ENCODE data around the gene PAPOLA.

PAPOLA gene

DNA sequence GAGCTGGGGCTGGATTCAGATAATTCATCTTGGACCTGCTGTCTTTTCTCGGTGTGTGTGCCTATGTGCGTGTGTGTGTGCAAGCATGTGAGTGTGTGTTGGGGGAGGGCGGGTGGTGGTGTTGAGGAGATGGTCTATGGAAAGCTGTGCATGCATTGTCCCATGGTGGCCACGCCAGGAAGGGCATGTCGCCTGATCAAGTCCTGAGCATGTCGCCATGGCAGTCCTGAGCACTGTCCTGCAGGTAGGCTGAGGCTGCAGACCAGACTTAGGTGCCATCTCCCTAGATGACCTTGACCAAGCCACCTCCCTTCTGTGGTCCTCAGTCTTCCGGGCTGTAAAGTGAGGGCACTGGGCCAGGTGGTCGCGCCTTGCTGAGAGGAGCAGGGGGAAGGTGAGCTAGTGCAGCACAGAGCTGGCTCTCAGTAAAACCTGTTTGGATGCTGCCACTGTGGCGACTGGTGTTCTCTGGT is 81.4 kb downstream of the PAPOLA start:
- DNase-seq (ENCODE audit: low read depth) = no peak
- TF ChIP-seq, protein P1, sequence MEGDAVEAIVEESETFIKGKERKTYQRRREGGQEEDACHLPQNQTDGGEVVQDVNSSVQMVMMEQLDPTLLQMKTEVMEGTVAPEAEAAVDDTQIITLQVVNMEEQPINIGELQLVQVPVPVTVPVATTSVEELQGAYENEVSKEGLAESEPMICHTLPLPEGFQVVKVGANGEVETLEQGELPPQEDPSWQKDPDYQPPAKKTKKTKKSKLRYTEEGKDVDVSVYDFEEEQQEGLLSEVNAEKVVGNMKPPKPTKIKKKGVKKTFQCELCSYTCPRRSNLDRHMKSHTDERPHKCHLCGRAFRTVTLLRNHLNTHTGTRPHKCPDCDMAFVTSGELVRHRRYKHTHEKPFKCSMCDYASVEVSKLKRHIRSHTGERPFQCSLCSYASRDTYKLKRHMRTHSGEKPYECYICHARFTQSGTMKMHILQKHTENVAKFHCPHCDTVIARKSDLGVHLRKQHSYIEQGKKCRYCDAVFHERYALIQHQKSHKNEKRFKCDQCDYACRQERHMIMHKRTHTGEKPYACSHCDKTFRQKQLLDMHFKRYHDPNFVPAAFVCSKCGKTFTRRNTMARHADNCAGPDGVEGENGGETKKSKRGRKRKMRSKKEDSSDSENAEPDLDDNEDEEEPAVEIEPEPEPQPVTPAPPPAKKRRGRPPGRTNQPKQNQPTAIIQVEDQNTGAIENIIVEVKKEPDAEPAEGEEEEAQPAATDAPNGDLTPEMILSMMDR (IDR thresholded peaks at IDR 0.05; ENCODE audit: insufficient read depth, low read depth, low read length, missing control alignments) = no peak
- no peak overlapping the region for H3K4me3 ChIP-seq (ENCODE audit: low read length)

DNA sequence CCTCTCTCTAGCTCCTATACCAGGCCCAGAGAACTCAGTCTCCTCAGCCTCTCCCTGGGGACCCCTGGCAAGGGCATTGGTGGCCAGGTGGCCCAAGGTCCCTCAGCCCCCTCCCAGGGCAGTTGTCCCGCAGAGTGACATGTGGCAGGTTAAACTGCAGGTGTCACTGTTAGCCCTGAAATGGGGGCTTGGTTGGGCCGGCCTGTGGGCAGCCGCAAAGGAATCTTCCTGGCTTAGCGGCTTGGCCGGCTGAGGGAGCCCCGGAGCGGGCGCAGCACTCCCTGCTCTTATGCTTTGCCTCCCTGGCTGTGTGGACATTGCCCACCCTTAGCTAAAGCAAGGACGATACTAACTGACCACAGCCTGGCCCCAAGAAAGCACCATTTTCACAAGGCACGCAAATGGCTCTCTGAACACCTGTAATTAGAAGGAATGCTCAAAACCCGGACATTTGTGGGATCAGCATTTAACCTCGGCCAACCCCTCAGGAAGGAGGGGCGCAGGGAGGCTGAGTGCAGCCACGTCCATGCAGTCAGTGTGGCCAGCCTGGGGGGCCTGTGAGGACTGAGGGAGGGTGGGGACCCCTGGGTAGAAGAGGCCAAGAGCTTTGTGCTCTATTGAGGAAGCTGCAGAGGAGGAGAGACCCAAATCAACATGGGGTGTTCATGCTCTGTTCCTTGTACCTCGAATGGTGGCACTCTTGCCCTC is 82.2 kb downstream of the PAPOLA start:
- H3K4me3 ChIP-seq (ENCODE audit: low read length) = no peak overlapping the region
- DNase-seq (ENCODE audit: low read depth) = peak; percentile 35
- TF ChIP-seq, protein P1 (IDR thresholded peaks at IDR 0.05; ENCODE audit: insufficient read depth, low read depth, low read length, missing control alignments) = peak; percentile 39

DNA sequence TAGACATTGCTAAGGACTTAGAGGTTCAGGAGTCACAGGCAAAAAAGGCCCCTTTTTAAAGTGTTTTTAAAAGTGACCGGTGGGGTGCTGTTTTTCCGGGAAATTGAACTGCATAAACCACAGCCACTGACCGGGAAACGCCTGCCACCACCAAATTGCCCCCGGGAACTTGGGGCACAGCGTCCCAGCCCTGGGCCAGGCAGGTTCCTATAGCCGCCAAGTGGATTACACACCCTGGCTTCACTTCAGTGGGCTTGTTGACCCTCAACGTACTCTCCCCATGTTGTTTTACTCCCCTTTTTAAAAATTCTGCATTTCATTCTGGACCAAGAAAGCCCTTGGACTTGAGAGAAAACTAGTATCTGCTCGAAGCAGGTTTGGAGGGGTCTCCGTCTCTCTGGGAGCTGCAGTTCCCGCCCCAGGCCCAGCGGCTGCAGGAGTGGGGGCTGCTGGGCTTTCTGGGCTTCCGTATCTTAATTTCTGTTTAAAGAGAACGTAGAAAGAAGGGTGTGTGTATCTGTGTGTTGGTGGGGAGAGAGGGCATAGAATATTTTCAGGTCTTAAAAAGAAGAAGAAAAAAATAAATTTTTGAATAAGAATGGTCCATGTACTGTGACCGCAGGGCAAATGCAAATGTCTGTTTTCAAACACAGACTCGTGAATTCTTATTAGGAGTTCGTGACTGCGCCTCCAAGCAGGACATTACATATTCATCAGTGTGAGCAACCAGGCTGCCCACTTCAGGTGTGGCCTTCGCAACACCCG is 82.9 kb downstream of the PAPOLA start:
- TF ChIP-seq, protein P1 (IDR thresholded peaks at IDR 0.05; ENCODE audit: insufficient read depth, low read depth, low read length, missing control alignments) = no peak
- no peak for DNase-seq (ENCODE audit: low read depth)

DNA sequence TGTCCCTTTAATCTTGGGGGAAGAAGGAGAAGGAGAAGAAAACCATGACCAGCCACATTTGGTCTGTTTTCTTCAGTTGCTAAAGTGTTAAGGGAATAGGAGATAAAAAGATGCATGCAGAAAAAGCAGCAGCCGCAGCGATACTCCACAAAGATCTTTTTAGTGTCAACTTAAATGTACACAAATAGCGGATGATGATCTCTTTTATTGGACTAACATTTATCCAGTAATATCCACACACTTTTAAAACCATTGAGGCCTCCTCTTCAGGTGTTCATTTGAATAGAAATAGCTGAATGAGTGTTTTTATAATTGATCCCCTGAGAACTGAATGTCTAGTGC is 83.5 kb downstream of the PAPOLA start:
- no peak overlapping the region for H3K4me3 ChIP-seq (ENCODE audit: low read length)
- TF ChIP-seq, protein P1 (IDR thresholded peaks at IDR 0.05; ENCODE audit: insufficient read depth, low read depth, low read length, missing control alignments) = no peak
- no peak for DNase-seq (ENCODE audit: low read depth)

More for the DNA sequence above, 82.9 kb downstream of the PAPOLA start:
- H3K4me3 ChIP-seq (ENCODE audit: low read length) = no peak overlapping the region

DNA sequence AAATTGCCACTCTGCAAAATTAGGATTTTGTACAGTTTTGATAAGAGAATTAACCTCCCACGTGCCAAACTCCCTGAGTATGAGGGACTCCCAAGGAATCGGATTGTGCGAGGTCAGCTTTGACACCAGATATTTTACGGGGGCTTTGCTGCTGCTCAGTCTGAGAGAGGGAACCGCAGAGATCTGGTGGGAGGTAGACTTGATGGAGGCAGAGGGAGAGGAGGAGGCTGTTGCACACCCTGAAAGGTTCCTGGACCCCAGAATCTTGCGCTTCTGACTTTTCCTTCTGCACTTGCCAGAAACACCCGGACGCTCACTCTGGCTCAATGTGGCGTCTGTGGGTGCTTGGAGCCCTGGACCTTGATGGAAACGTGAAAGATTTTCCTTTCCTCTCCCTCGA is 83.9 kb downstream of the PAPOLA start:
- TF ChIP-seq, protein P1 (IDR thresholded peaks at IDR 0.05; ENCODE audit: insufficient read depth, low read depth, low read length, missing control alignments) = no peak
- no peak for DNase-seq (ENCODE audit: low read depth)
- H3K4me3 ChIP-seq (ENCODE audit: low read length) = no peak overlapping the region

DNA sequence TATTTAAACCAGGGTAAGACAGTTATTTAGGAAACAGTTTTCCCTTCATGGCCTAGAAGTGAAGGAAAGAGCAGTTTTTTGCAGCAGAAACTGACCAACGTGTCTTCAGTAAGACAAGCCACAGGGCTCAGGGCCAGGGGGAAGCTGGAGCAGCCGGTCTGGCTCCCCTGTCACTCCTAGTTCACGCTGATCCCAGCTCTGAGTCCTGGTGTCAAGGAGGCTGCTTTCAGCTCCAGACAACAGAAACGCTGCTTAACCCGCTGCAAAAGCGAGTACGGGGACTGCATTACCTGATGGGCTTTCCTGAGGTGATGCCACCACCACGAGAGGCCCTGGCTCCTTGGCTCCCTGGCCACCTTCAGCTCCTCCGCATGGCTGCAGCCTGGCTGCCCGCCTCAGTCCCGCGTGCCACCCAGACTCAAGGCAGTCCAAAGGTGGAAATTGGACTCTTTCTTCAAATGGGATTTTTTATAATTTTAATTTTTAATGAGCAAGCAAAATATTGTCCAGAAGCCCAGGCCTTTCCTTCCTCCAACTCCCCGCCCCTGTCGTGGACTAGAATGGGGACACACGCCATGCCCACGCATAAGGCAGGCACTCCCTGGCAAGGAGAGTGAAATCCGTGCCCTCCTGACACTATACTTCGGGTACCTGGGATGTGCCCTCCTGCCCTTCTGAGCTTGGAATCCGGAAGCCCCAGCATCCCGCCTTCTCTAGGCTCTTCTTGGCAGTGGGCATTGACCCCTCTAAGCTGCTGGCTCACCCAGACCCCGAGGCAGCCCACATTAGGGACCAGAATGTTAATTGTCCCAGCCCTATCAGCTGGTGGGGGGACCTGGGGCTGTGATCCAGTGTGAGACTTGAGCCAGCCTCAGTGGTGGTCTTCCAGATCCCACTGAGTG is 85.0 kb downstream of the PAPOLA start:
- H3K4me3 ChIP-seq (ENCODE audit: low read length) = no peak overlapping the region
- TF ChIP-seq, protein P1 (IDR thresholded peaks at IDR 0.05; ENCODE audit: insufficient read depth, low read depth, low read length, missing control alignments) = no peak
- DNase-seq (ENCODE audit: low read depth) = no peak
